Endothelial cell of umbilical vein (primary cell): ENCODE results near the gene TREM2.

ENCODE experiments used
- CTCF ChIP-seq, 2 donors: IDR thresholded peaks; 1 replicate in 1 of 2; 2 replicates in 1 of 2; pipeline ENCODE4 v1.5.1; 2011; ENCODE audit warnings: low read length in 2 of 2, mild to moderate bottlenecking in 2 of 2, moderate library complexity in 2 of 2, control low read depth in 1 of 2, inconsistent platforms in 1 of 2, low read depth in 1 of 2; ENCODE audit not compliant: insufficient read depth in 1 of 2; ENCODE audit errors: extremely low read depth in 1 of 2
- EZH2 ChIP-seq: IDR thresholded peaks from 2 replicates; pipeline ENCODE4 v1.6.1; 2012; ENCODE audit warnings: borderline replicate concordance, low read depth, mild to moderate bottlenecking, moderate library complexity, low read length, inconsistent platforms; ENCODE audit not compliant: severe bottlenecking
- MYC ChIP-seq: IDR thresholded peaks from one replicate; pipeline ENCODE4 v1.6.1; 2011; ENCODE audit warnings: mild to moderate bottlenecking, low read depth, low read length

- TF ChIP-seq CTCF (IDR thresholded peaks at IDR 0.05; ENCODE audit: extremely low read depth in 1 of 2, insufficient read depth in 1 of 2, low read depth in 1 of 2, low read length in 2 of 2) (no peak), EZH2 (no peak), MYC (no peak)
Observed at GRCh38 chr6:41156771-41157170, 6.1 kb downstream of the TREM2 start.
